ENCODE results near the gene DGCR6. TPM values are rescaled to one million over a fixed set of nuclear protein-coding genes. Genes with fewer than 3 reads are reported as not detected.
"Not testable (repeated sequence)": the region's sequence is repeated elsewhere in the genome, so short reads cannot be mapped to it uniquely, and the experiment has no call there.

The DGCR6 gene
- total RNA-seq, 1 donor from 2014 or later, result 5.0 TPM

GRCh38 chr22:18906896-18907295 lies 776 bp downstream of the DGCR6 start:
- H3K36me3 Mint-ChIP-seq, result no peaks in the 10 kb centered on the region
- H3K27ac Mint-ChIP-seq, result no peak overlapping the region
- no peak for TF ChIP-seq CTCF (conservative IDR thresholded peaks at IDR 0.05)
- DNase-seq (ENCODE audit: extremely low spot score, unreplicated experiment), result no peak
- H3K4me3 Mint-ChIP-seq, result no peak overlapping the region
- H3K27me3 Mint-ChIP-seq, result no peaks in the 10 kb centered on the region
- no peaks in the 10 kb centered on the region for H3K4me1 Mint-ChIP-seq (ENCODE audit: unreplicated experiment)
- no peaks in the 10 kb centered on the region for H3K9me3 Mint-ChIP-seq

DNA sequence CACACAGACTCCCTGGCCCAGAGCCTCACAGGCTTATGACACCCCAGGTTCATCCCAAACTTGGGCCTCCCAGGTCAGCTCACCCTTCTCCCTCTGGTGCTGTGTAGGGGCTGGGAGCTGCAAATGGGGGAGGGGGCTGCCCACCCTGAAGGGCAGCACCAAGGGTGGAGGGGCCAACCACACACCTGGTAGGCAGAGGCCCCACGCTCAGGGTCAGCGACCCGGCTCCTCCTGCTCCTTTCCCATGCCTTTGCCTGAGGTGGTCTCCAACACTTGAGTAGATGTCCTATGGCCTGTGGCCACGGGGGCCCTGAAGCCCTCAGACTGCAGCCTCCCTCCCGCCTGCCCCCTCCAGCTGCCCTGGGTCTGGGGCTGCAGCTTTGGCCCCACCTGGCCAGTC lies 3.4 kb downstream of the DGCR6 start:
- Mint-ChIP-seq H3K27ac (no peak overlapping the region), H3K27me3 (no peaks in the 10 kb centered on the region), H3K9me3 (no peaks in the 10 kb centered on the region), H3K4me3 (no peak overlapping the region), H3K36me3 (no peaks in the 10 kb centered on the region), H3K4me1 (ENCODE audit: unreplicated experiment) (no peaks in the 10 kb centered on the region)
- TF ChIP-seq CTCF (conservative IDR thresholded peaks at IDR 0.05), result no peak
- no peak for DNase-seq (ENCODE audit: extremely low spot score, unreplicated experiment)

- H3K27me3 Mint-ChIP-seq; H3K4me3 Mint-ChIP-seq; H3K36me3 Mint-ChIP-seq; H3K9me3 Mint-ChIP-seq; DNase-seq (ENCODE audit: extremely low spot score, unreplicated experiment); H3K27ac Mint-ChIP-seq; H3K4me1 Mint-ChIP-seq (ENCODE audit: unreplicated experiment): not testable (repeated sequence)
Measured at GRCh38 chr22:18911535-18911934, 5.4 kb downstream of the DGCR6 start.

GRCh38 chr22:18912264-18912946 lies 6.3 kb downstream of the DGCR6 start:
- not testable (repeated sequence) for H3K27ac Mint-ChIP-seq; H3K27me3 Mint-ChIP-seq; H3K36me3 Mint-ChIP-seq; H3K9me3 Mint-ChIP-seq; H3K4me1 Mint-ChIP-seq (ENCODE audit: unreplicated experiment); H3K4me3 Mint-ChIP-seq; DNase-seq (ENCODE audit: extremely low spot score, unreplicated experiment)

DNA sequence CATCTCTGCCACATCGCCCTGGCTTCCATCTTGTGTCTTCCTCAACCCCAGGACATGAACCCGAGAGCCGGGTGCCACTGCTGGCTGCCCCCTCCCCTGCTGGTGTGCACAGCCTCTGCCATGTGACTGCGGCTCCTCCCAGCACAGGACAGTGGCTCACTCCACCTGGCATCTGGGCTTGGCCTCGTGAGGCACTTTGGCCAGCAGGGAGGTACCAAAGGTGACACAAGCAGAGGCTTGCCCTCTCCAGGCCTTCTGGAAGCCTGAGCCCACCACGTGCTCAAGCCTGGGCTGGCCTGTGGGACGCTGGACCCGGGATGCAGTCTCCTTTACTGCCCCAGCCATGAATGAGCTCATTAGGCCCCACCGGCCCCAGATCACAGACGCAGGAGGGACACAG lies 8.4 kb downstream of the DGCR6 start:
- not testable (repeated sequence) for H3K27me3 Mint-ChIP-seq, H3K36me3 Mint-ChIP-seq

GRCh38 chr22:18915550-18915949 lies 9.4 kb downstream of the DGCR6 start:
- not testable (repeated sequence) for H3K27me3 Mint-ChIP-seq; H3K9me3 Mint-ChIP-seq; DNase-seq (ENCODE audit: extremely low spot score, unreplicated experiment); H3K36me3 Mint-ChIP-seq; H3K4me1 Mint-ChIP-seq (ENCODE audit: unreplicated experiment); H3K27ac Mint-ChIP-seq; H3K4me3 Mint-ChIP-seq

More for the DNA sequence above, 8.4 kb downstream of the DGCR6 start:
- not testable (repeated sequence) for H3K4me1 Mint-ChIP-seq (ENCODE audit: unreplicated experiment); H3K9me3 Mint-ChIP-seq; DNase-seq (ENCODE audit: extremely low spot score, unreplicated experiment); H3K27ac Mint-ChIP-seq; H3K4me3 Mint-ChIP-seq

- H3K27ac Mint-ChIP-seq; H3K27me3 Mint-ChIP-seq; H3K9me3 Mint-ChIP-seq; H3K36me3 Mint-ChIP-seq; H3K4me1 Mint-ChIP-seq (ENCODE audit: unreplicated experiment); H3K4me3 Mint-ChIP-seq; DNase-seq (ENCODE audit: extremely low spot score, unreplicated experiment): not testable (repeated sequence)
Measured at GRCh38 chr22:18917818-18918217, 11.7 kb downstream of the DGCR6 start.

GRCh38 chr22:18920257-18920902 lies 14.3 kb downstream of the DGCR6 start:
- H3K27me3 Mint-ChIP-seq; H3K27ac Mint-ChIP-seq; H3K4me1 Mint-ChIP-seq (ENCODE audit: unreplicated experiment); H3K4me3 Mint-ChIP-seq; H3K9me3 Mint-ChIP-seq; H3K36me3 Mint-ChIP-seq; DNase-seq (ENCODE audit: extremely low spot score, unreplicated experiment): not testable (repeated sequence)
